GM19025 (cell line): ENCODE measurements around the gene ZNF606.

Experiments used
- ATAC-seq: cut with Tn5 transposase; IDR thresholded peaks from one replicate; pipeline ENCODE4 v1.9.1; 2021; ENCODE audit warnings: mild to moderate bottlenecking, low read depth, moderate library complexity; ENCODE audit not compliant: unreplicated experiment

Gene ZNF606

DNA sequence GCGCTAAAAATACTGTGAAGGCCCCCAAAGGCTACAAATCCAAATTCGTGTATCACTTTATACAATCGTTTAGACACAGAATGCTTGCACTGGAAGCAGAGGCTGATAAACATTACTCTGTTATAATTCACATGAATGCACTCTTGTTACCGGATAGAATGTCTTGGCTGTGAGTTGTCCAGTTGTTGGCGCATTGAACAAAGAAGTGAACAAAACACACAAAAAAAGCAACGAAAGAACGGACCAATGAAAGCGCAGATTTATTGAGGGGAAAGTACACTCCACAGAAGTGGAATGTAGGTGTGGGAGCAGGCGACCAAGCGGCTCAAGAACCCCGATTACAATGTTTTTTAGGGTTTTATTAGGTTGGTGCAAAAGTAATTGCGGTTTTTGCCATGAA lies 66.9 kb downstream of the ZNF606 start:
- no peak for ATAC-seq

GRCh38 chr19:57934820-57935665 lies 67.6 kb downstream of the ZNF606 start, which contains the start of gene ZNF418:
ZNF418 (minus strand) TSS chr19:57935402; CDS start chr19:57933822, 1,580 bp downstream.
- no peak for ATAC-seq

DNA sequence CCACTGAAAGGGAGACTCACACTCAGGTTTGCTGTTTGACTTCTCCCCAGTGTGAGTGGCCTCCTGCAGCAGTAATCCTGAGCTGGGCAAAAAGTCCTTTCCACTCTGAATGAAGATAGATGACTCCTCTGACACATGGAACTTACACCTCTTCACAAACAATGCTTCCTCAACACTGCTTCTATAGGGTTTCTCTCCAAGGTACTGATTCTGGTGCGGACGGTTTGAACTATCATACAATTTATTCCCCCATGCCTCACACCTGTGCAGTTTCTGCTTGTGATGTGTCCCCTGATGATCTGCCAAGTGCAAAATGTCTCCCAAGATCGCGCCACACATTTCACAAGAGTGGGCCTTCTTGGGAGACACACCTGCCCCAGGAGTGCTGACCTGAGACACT lies 75.0 kb downstream of the ZNF606 start:
- no peak for ATAC-seq
